NB4 (cell line): ENCODE data around the gene FABP6.

Experiments used
- CTCF ChIP-seq: IDR thresholded peaks from one replicate; pipeline ENCODE4 v1.5.1; 2012; ENCODE audit warnings: low read depth, low read length
- MAX ChIP-seq: IDR thresholded peaks from 2 replicates; pipeline ENCODE4 v1.6.1; 2011; ENCODE audit warnings: low read depth, low read length
- POLR2A ChIP-seq: IDR thresholded peaks from 2 replicates; pipeline ENCODE4 v1.6.1; 2011; ENCODE audit warnings: mild to moderate bottlenecking; ENCODE audit not compliant: insufficient read length; ENCODE audit errors: extremely low read depth

GRCh38 chr5:160285316-160285715, 56.0 kb downstream of the FABP6 start:
- TF ChIP-seq CTCF (no peak), POLR2A (no peak), MAX (no peak)
